Epithelial cell of prostate (primary cell): ENCODE measurements around the gene HSD3B1.
"Not testable (repeated sequence)": the region's sequence is repeated elsewhere in the genome, so short reads cannot be mapped to it uniquely, and the experiment has no call there.

Experiments
- DNase-seq: peaks from one replicate; pipeline ENCODE4 v3.0.0-alpha.2; 2011; ENCODE audit warnings: low read depth, low spot score
- H3K27ac ChIP-seq: fragments of 450-650 bp; 2 replicates; pipeline ENCODE4 v1.5.1; 2017; ENCODE audit warnings: mild to moderate bottlenecking

HSD3B1 gene

DNA sequence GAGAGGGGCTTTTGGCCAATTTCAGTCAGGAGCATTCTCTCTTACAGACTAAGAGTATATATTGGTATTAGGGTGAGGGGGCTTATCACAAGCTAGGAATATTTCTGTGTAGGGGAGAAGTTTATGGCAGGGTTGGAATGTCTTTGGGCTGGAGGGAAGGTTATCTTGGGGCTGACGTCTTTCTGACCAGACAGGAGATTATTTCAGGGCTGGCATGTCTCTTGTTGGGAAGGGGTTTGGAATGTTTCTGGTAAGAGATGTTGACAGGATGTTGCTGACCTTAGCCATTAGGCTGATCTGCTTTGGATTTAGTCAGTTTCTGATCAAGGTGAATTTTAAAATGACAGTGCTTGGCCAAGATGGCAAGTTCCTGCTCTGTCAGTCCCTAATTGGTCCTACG is 17.8 kb upstream of the HSD3B1 start:
- H3K27ac ChIP-seq = no peak overlapping the region

GRCh38 chr1:119490925-119491324 is 16.1 kb upstream of the HSD3B1 start:
- DNase-seq = no peak
- H3K27ac ChIP-seq = no peak overlapping the region

More for the DNA sequence above, 17.8 kb upstream of the HSD3B1 start:
- DNase-seq = no peak

DNA sequence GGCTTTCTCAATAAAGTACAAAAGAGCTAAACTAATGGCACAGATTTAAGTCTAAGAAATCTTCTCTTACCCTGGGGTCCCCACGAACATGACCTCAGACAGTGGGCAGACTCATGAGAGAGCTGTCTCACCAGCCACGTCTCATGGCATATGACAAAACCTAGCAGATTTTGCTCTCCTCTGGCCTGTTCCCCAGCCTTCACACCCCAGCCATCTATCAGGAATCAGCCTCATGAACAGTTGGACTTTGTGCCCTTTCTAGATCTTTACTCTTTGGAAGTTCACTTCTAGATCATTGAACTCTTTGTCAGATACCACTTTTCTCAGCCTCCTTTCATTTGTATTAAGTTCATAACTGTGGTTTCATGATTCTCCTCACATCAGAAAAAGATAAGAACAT is 14.2 kb upstream of the HSD3B1 start:
- DNase-seq = no peak
- H3K27ac ChIP-seq = no peak overlapping the region

- peak; percentile 44 for DNase-seq
- H3K27ac ChIP-seq = peak overlapping the region; percentile 66
Measured at GRCh38 chr1:119504831-119505230, 2.2 kb upstream of the HSD3B1 start.

DNA sequence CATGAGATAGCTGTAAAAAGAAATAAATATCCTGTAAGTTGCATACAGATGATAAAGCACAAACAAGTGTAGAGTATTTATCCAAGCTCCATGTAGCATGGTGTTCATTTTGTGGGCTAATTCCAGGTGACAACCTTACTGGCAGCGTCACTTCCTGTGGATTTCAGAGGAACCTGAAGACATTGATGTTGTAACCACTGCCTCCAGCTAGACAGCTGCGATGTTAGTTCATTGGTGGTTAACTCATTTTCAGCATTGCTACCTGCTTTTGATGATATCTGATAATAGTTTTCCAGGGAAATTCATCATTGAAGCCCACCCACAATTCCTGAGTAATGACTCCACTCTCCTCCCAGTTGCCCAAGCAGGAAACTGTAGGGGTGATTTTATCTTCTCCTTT is 3.0 kb downstream of the HSD3B1 start:
- DNase-seq = no peak
- no peak overlapping the region for H3K27ac ChIP-seq

- H3K27ac ChIP-seq = no peak overlapping the region
- no peak for DNase-seq
Measured at GRCh38 chr1:119515221-119515620, 8.2 kb downstream of the HSD3B1 start.

- DNase-seq = no peak
- no peak overlapping the region for H3K27ac ChIP-seq
Measured at GRCh38 chr1:119516247-119516646, 9.2 kb downstream of the HSD3B1 start.

- no peak for DNase-seq
- no peak overlapping the region for H3K27ac ChIP-seq
Measured at GRCh38 chr1:119516680-119517079, 9.7 kb downstream of the HSD3B1 start.

GRCh38 chr1:119517667-119518066 is 10.7 kb downstream of the HSD3B1 start:
- not testable (repeated sequence) for H3K27ac ChIP-seq, DNase-seq

DNA sequence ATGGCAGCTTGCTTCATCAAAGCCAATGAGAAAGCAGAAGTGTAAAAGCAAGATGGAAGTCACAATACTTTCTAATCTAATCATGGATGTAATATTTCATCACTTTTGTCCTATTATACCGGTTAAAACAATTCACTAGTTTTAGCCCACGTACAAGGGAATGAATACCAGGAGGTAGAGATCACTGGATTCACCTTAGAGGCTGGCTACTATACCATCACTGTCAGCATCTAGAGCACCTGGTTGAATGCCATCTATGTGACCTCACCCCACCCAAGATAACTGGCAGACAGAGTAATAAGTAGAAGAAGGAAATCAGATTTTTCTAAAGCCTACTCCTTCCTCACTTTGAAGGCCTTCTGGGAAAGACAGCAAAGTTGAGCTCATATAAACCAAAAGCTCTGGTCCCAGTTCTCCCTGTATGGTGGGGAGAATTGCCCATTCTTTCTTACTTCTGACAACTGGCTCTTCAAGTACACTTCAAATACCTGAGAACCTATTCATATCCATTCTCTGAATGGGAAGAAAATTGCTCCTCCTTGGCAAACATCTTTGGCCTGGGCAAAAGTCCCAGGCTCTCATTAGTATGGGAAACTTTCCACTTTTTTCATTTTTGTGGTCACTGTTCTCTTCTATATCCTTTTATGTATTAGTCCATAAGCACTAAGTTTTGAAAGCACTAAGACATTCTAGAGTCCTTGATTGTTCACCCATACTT is 24.8 kb downstream of the HSD3B1 start:
- no peak for DNase-seq
- H3K27ac ChIP-seq = no peak overlapping the region

GRCh38 chr1:119532324-119532910 is 25.4 kb downstream of the HSD3B1 start:
- DNase-seq = no peak
- no peak overlapping the region for H3K27ac ChIP-seq

DNA sequence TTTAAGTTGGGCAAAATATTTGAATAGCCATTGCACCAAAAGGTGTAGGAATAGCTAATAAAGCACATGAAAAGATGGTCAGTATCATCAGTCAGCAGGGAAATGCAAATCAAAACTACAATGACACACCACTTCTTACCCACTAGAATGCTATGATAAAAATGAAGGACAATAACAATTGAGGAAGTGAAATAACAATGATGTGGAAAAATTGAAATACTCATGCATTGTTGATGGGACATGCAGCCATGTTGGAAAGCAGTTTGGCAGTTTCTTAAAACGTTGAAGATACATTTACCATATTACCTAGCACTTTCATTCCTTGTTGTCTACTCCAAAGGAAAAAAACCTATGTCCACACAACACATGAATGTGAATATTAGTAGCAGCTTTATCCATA is 28.4 kb downstream of the HSD3B1 start:
- H3K27ac ChIP-seq = no peak overlapping the region
- DNase-seq = no peak

DNA sequence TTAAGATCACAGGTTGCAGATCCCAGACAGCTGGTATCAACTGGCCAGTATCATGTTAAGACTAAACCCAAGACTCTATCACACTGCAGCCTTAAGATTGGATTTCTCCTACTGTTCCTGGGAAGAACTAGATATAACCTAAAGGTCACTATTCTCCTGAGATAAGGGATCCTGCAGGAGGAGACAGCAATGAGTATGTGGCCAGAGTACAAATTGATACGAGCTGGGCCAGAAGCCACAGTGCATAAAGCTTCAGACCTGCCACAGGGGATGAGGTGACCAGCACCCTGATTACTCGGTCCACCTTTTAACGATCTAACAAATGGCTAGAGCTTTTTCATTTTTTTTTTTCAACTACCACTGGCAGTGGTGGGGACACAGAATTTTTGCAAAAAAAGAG is 31.0 kb downstream of the HSD3B1 start:
- no peak for DNase-seq
- H3K27ac ChIP-seq = no peak overlapping the region

- no peak for DNase-seq
- H3K27ac ChIP-seq = no peak overlapping the region
Measured at GRCh38 chr1:119539636-119540035, 32.6 kb downstream of the HSD3B1 start.

DNA sequence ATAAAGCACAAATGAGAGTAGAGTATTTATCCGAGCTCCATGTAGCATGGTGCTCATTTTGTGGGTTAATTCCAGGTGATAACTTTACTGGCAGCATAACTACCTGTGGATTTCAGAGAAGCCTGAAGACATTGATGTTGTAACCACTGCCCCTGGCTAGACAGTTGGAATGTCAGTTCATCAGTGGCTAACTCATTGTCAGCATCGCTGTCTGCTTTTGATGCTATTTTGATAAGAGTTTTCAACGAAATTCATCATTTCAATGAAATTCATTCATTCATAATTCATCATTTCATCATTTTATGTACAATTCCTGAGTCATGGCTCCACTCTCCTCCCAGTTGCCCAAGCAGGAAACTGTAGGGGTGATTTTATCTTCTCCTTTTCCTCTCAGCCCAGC is 34.4 kb downstream of the HSD3B1 start:
- DNase-seq = no peak

DNA sequence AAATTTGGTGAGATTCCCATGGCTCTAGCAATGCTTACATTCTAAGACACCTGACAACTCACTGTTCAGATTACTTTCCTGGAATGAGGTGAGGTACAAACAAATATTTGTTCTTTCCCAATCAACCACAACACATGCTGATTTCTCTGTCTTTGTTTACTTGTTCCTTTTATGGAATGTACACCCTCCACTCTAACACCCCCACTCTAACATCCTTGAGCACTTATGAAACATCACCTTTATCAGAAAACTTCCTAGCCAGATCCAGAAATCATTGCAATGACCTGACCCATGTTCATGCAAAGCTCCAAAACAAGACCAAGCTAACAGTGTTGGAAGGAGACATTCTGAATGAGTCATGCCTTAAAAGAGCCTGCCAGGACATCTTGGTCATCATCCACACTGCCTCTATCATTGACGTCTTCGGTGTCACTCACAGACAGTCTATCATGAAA is 35.5 kb downstream of the HSD3B1 start:
- DNase-seq = no peak
- H3K27ac ChIP-seq = peak overlapping the region; percentile 35

More for the DNA sequence above, 34.4 kb downstream of the HSD3B1 start:
- H3K27ac ChIP-seq = peak overlapping the region; percentile 35

GRCh38 chr1:119544165-119544762 is 37.3 kb downstream of the HSD3B1 start:
- H3K27ac ChIP-seq = no peak overlapping the region
- DNase-seq = no peak

GRCh38 chr1:119546641-119547040 is 39.6 kb downstream of the HSD3B1 start:
- no peak overlapping the region for H3K27ac ChIP-seq
- DNase-seq = no peak

DNA sequence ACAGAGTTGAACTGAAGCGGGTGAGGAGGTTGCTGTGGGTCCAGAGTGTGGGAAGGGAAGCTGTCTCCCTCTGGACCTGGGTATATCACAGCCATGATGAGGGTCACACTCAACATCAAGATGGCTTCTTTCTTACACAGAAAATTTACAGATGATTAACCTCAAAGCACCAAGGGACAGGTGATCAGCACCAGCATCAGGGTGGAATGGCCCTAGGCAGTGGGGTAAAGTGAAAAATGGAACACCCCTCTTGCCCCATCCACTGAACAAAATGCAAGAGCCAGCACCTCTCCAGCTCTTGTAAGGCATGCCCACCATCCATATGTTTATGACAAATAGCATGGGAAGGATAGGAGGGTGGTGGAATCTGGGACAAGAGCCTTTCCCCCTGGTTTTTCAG is 40.3 kb downstream of the HSD3B1 start:
- H3K27ac ChIP-seq = no peak overlapping the region
- DNase-seq = no peak

DNA sequence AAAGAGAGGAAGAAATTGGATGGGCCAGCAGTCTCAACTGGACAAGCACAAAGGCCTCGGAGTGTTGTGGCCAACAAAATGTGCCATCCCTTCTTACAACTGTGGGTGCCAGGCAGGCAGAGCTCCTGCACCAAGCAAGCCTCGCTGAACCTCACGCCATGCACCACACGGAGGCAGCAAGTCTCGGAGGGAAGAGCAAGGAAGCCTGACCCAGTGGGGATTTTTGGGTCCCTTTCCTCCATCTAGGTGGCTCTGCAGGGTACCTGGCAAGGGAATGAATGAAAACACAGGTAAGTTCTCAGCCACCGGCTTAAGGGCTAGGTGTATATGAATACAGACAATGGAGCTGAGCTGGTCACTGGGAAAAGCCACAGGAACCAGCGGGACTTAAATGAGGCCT is 40.8 kb downstream of the HSD3B1 start:
- H3K27ac ChIP-seq = no peak overlapping the region
- DNase-seq = no peak

GRCh38 chr1:119549719-119550132 is 42.7 kb downstream of the HSD3B1 start:
- DNase-seq = no peak
- no peak overlapping the region for H3K27ac ChIP-seq

- no peak for DNase-seq
- H3K27ac ChIP-seq = no peak overlapping the region
Measured at GRCh38 chr1:119550381-119550780, 43.4 kb downstream of the HSD3B1 start.
